ENCODE data around the gene ADAP2.

Gene ADAP2

DNA sequence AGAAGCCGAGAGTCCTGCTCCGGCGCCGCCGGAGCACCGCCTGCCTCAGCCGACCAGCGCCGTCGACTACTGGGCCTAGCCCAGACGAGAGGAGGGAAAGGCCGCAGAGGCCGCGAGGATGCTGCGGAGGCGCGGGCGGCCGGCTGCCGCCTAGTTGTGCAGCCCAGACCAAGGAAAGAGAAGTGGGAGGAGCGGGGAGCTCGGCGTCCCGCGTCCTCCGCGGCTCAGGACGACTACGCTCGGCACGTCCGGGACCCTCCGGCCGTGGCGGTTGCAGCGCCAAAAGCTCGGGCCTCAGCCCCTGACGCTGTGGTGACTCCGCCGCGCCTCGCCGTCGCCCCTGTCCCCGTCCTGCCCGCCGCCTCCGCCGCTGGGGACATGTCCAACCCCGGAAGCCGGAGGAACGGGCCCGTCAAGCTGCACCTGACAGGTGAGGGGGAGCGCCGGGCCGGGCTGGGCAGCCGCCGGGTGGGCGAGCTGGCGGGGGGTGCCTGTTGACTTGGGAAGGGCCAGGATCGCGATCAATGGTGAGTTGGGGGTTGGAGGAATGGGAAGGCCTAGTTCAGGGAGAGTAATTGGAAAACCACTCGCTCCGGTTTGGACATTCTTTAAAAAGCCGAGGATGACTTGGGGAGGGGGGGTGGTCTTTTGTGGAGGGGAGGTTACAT lies 86.8 kb downstream of the ADAP2 start:
- in situ Hi-C loops (cut with HindIII; ENCODE audit: low sequenced_read_pairs) = no loop called here
